WTC11 (cell line): ENCODE measurements around the gene ETS1. TPM values are rescaled to one million over a fixed set of nuclear protein-coding genes. Genes with fewer than 3 reads are reported as not detected.
A peak's percentile ranks its signal among the peaks of the same experiment; 100 is the strongest.

Experiments
- ATAC-seq: fragments of 200-7000 bp; cut with Tn5 transposase; 2 replicates; pipeline ENCODE4 v1.10.0; 2021; ENCODE audit warnings: mild to moderate bottlenecking, moderate library complexity
- Bru-seq: library from RNA; stranded (reverse); fragments of 400-500 nt; gene quantifications from one replicate; lab custom pipeline; 2021; lab: Mats Ljungman, UMichigan
- CTCF ChIA-PET: fragments of 300-600 bp; sonication (Branson Sonifier 250); formaldehyde crosslinking; loops from one replicate; lab custom pipeline; 2021; ENCODE audit warnings: antibody characterized with exemption; lab: Charles Lee
- POLR2A ChIA-PET: fragments of 350-600 bp; sonication (Branson Sonifier 250); formaldehyde crosslinking; loops from one replicate; lab custom pipeline; 2021; ENCODE audit warnings: antibody characterized with exemption; lab: Charles Lee
- DNase-seq: peaks from one replicate; pipeline ENCODE4 v3.0.0; 2021; ENCODE audit warnings: low spot score
- H3K27ac Mint-ChIP-seq: 2 replicates; pipeline ENCODE4 v1.8.0; 2021; ENCODE audit warnings: mixed read lengths
- H3K27me3 Mint-ChIP-seq: 2 replicates; pipeline ENCODE4 v1.8.0; 2021; ENCODE audit warnings: low read depth, mild to moderate bottlenecking, moderate library complexity, mixed read lengths
- H3K36me3 Mint-ChIP-seq: 2 replicates; pipeline ENCODE4 v1.8.0; 2021; ENCODE audit warnings: mixed read lengths
- H3K4me1 Mint-ChIP-seq: 2 replicates; pipeline ENCODE4 v1.8.0; 2022; ENCODE audit warnings: mixed read lengths
- H3K4me3 Mint-ChIP-seq: 2 replicates; pipeline ENCODE4 v1.8.0; 2021; ENCODE audit warnings: mild to moderate bottlenecking, moderate library complexity, mixed read lengths
- H3K9me3 Mint-ChIP-seq: 2 replicates; pipeline ENCODE4 v1.8.0; 2021; ENCODE audit warnings: mixed read lengths
- AFF4 ChIP-seq: sonication (generic); formaldehyde crosslinking; IDR thresholded peaks from 2 replicates; pipeline ENCODE4 v1.8.1; 2023; ENCODE audit warnings: mild to moderate bottlenecking, missing genetic modification reagents, borderline replicate concordance
- AR ChIP-seq: fragments of 250-450 bp; sonication (Bioruptor Pico); IDR thresholded peaks from 2 replicates; pipeline ENCODE4 v1.9.0; 2021; ENCODE audit warnings: mild to moderate bottlenecking
- ATF1 ChIP-seq: sonication (generic); formaldehyde crosslinking; IDR thresholded peaks from 2 replicates; pipeline ENCODE4 v1.8.1; 2023; ENCODE audit warnings: mild to moderate bottlenecking, moderate library complexity, missing genetic modification reagents
- E2F5 ChIP-seq: sonication (generic); formaldehyde crosslinking; IDR thresholded peaks from 2 replicates; pipeline ENCODE4 v1.8.1; 2022; ENCODE audit warnings: mild to moderate bottlenecking, moderate library complexity, missing genetic modification reagents
- EMX1 ChIP-seq: fragments of 250-450 bp; sonication (Bioruptor Pico); IDR thresholded peaks from 2 replicates; pipeline ENCODE4 v1.8.0; 2021; ENCODE audit warnings: mild to moderate bottlenecking
- HMGXB4 ChIP-seq: sonication (generic); formaldehyde crosslinking; IDR thresholded peaks from 2 replicates; pipeline ENCODE4 v1.8.1; 2023; ENCODE audit warnings: mild to moderate bottlenecking, moderate library complexity, missing genetic modification reagents
- IRF1 ChIP-seq: sonication (generic); formaldehyde crosslinking; IDR thresholded peaks from 2 replicates; pipeline ENCODE4 v1.8.0; 2023; ENCODE audit warnings: missing genetic modification reagents
- NFE2L1 ChIP-seq: sonication (generic); formaldehyde crosslinking; IDR thresholded peaks from 2 replicates; pipeline ENCODE4 v1.8.1; 2023; ENCODE audit warnings: missing genetic modification reagents
- NFYB ChIP-seq: sonication (generic); formaldehyde crosslinking; conservative IDR thresholded peaks from 2 replicates; pipeline ENCODE4 v1.8.0; 2022; ENCODE audit warnings: low read depth, missing genetic modification reagents
- NR2C2 ChIP-seq: sonication (generic); formaldehyde crosslinking; IDR thresholded peaks from 2 replicates; pipeline ENCODE4 v1.8.0; 2022; ENCODE audit warnings: mild to moderate bottlenecking, missing genetic modification reagents
- NR3C1 ChIP-seq: sonication (generic); formaldehyde crosslinking; conservative IDR thresholded peaks from 2 replicates; pipeline ENCODE4 v1.8.1; 2023; ENCODE audit warnings: low read depth, mild to moderate bottlenecking, missing genetic modification reagents
- PRDM15 ChIP-seq: sonication (generic); formaldehyde crosslinking; IDR thresholded peaks from 2 replicates; pipeline ENCODE4 v1.8.0; 2022; ENCODE audit warnings: missing genetic modification reagents
- SMAD4 ChIP-seq: sonication (generic); formaldehyde crosslinking; IDR thresholded peaks from 2 replicates; pipeline ENCODE4 v1.8.0; 2022; ENCODE audit warnings: mild to moderate bottlenecking, missing genetic modification reagents
- TEAD1 ChIP-seq: sonication (generic); formaldehyde crosslinking; IDR thresholded peaks from 2 replicates; pipeline ENCODE4 v1.8.0; 2022; ENCODE audit warnings: mild to moderate bottlenecking, missing genetic modification reagents
- ZMAT4 ChIP-seq: fragments of 250-450 bp; sonication (Bioruptor Pico); IDR thresholded peaks from 2 replicates; pipeline ENCODE4 v1.9.0; 2021; ENCODE audit warnings: mild to moderate bottlenecking
- ZNF263 ChIP-seq: sonication (generic); formaldehyde crosslinking; IDR thresholded peaks from 2 replicates; pipeline ENCODE4 v1.8.1; 2022; ENCODE audit warnings: low read depth, mild to moderate bottlenecking, moderate library complexity, missing genetic modification reagents
- ZNF396 ChIP-seq: fragments of 250-450 bp; sonication (Bioruptor Pico); IDR thresholded peaks from 2 replicates; pipeline ENCODE4 v1.8.0; 2021; ENCODE audit warnings: mild to moderate bottlenecking, moderate library complexity, borderline replicate concordance
- ZNF416 ChIP-seq: fragments of 250-450 bp; sonication (Bioruptor Pico); IDR thresholded peaks from 2 replicates; pipeline ENCODE4 v1.9.0; 2021; ENCODE audit warnings: mild to moderate bottlenecking, inconsistent platforms
- long read RNA-seq, 3 experiments: library from RNA in 1 of 3; library from capped mRNA in 1 of 3; library from polyadenylated mRNA in 1 of 3; unstranded in 2 of 3; stranded (forward) in 1 of 3; transcript quantifications; one replicate each; pipeline ENCODE4 v2.0.0, GENCODE V29; 2021
- total RNA-seq: library from RNA; stranded (reverse); gene quantifications from 3 replicates; pipeline ENCODE4 v1.2.3, GENCODE V29; 2021

The ETS1 gene
- total RNA-seq, result 25.3 to 33.1 TPM (median 27.2 TPM) in 3 replicates
- percentile 84 among the genes with signal in this experiment for Bru-seq, nascent RNA
- long read RNA-seq, experiment 1, full-length matches to known transcripts, result 73 of 143 reads
- long read RNA-seq, experiment 1, partial matches to known transcripts, result 13 of 143 reads
- long read RNA-seq, experiment 1, other reads (novel, unspliced or antisense), result 57 of 143 reads
- long read RNA-seq, experiment 2, full-length matches to known transcripts, result 7 of 51 reads
- long read RNA-seq, experiment 2, partial matches to known transcripts, result 6 of 51 reads
- long read RNA-seq, experiment 2, other reads (novel, unspliced or antisense), result 38 of 51 reads
- long read RNA-seq, experiment 3, full-length matches to known transcripts, result 5 of 19 reads
- long read RNA-seq, experiment 3, partial matches to known transcripts, result 0 of 19 reads
- long read RNA-seq, experiment 3, other reads (novel, unspliced or antisense), result 14 of 19 reads

- peak within 1 kb of the TSS; percentile 86 for H3K4me3 Mint-ChIP-seq
- peaks cover 67% of the 10 kb centered on the region for H3K4me1 Mint-ChIP-seq
- DNase-seq (no peak), ATAC-seq (peak; percentile 60)
- H3K9me3 Mint-ChIP-seq, result peaks cover 9% of the 10 kb centered on the region
- TF ChIP-seq TEAD1 (CRISPR knock-in tag) (0 out of 2 replicates have a peak, but pooled peaks have one; percentile 44), NR2C2 (CRISPR knock-in tag) (no peak)
- CTCF ChIA-PET, result interaction anchor here (0.8 to 1.8 kb wide), 5 partner anchors 14 to 430 kb away, joined by 3 to 5 read pairs (median 5); no protein-coding TSS in a partner anchor
- peak within 1 kb of the TSS; percentile 78 for H3K27ac Mint-ChIP-seq
- POLR2A ChIA-PET, result interaction anchor here (1.1 kb wide), 1 partner anchor 11 kb away, joined by 3 read pairs; no protein-coding TSS in a partner anchor
- peaks cover 5% of the 10 kb centered on the region; the same call in 1 of the 2 replicates for H3K27me3 Mint-ChIP-seq
- 0 out of 2 replicates have a peak, but pooled peaks cover 2% of the 10 kb centered on the region for H3K36me3 Mint-ChIP-seq
Measured at GRCh38 chr11:128587415-128587814, at the start of gene ETS1. ETS1 (minus strand) TSS chr11:128587558; CDS start chr11:128573130, 14,428 bp downstream.

- DNase-seq (no peak), ATAC-seq (no peak)
- Mint-ChIP-seq H3K27me3 (no peaks in the 10 kb centered on the region; the same call in 1 of the 2 replicates), H3K36me3 (no peaks in the 10 kb centered on the region), H3K27ac (no peak overlapping the region), H3K4me1 (peaks cover 12% of the 10 kb centered on the region), H3K9me3 (no peaks in the 10 kb centered on the region), H3K4me3 (no peak overlapping the region)
- CTCF ChIA-PET, result interaction anchor here (3.3 kb wide), 1 partner anchor 462 kb away, joined by 38 read pairs; no protein-coding TSS in a partner anchor
- POLR2A ChIA-PET, result no interaction called here
- TF ChIP-seq AFF4 (CRISPR knock-in tag) (no peak), ZMAT4 (CRISPR knock-in tag) (no peak), NR3C1 (CRISPR knock-in tag) (no peak), ZNF396 (CRISPR knock-in tag) (no peak), ZNF263 (CRISPR knock-in tag) (no peak), EMX1 (CRISPR knock-in tag) (no peak), IRF1 (CRISPR knock-in tag) (no peak), SMAD4 (CRISPR knock-in tag) (no peak), HMGXB4 (CRISPR knock-in tag) (no peak), ZNF416 (CRISPR knock-in tag) (no peak), AR (CRISPR knock-in tag) (no peak), NFE2L1 (CRISPR knock-in tag) (no peak), NFYB (CRISPR knock-in tag) (no peak), PRDM15 (CRISPR knock-in tag) (no peak), ATF1 (CRISPR knock-in tag) (no peak), E2F5 (CRISPR knock-in tag) (no peak)
Measured at GRCh38 chr11:128634395-128634794, 47.0 kb upstream of the ETS1 start.
